GM18951 (cell line): ENCODE results near the gene STX1A.
"Not testable (repeated sequence)": the region's sequence is repeated elsewhere in the genome, so short reads cannot be mapped to it uniquely, and the experiment has no call there.

Experiments
- POLR2A ChIP-seq: IDR thresholded peaks from 4 replicates; pipeline ENCODE4 v1.6.1; 2011; ENCODE audit warnings: mild to moderate bottlenecking; ENCODE audit not compliant: insufficient read length, insufficient read depth; ENCODE audit errors: extremely low read depth
- in situ Hi-C: fragments of 300-500 bp; cut with MboI; formaldehyde crosslinking; loops from one replicate; pipeline ENCODE4 v1.12.0; 2022; ENCODE audit warnings: low sequenced_read_pairs, mixed read lengths, inconsistent platforms; ENCODE audit not compliant: unreplicated experiment

STX1A gene

GRCh38 chr7:73699370-73700068, 19.9 kb downstream of the STX1A start:
- TF ChIP-seq POLR2A = no peak
- in situ Hi-C loops = no loop called here

DNA sequence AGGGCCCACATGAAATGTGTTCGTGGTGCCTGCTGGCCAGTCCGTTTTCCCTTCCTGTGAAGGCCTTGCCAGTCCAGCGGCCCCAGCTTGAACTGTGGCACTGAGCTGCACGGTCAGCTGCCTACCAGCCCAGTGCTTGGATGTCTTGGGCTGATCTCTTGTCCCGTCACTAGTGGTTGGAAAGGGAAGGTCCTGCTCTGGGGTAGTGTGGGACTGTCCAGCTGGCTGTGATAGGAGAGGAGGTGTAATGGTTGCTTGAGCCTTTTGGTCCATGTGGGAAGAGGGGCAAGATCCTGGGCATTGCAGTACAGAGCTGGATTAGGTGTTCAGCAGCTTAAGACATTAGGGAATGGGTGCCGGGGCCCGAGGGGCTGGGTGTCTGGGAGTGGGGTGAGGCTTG, 21.1 kb downstream of the STX1A start:
- no peak for TF ChIP-seq POLR2A
- in situ Hi-C loops = no loop called here

DNA sequence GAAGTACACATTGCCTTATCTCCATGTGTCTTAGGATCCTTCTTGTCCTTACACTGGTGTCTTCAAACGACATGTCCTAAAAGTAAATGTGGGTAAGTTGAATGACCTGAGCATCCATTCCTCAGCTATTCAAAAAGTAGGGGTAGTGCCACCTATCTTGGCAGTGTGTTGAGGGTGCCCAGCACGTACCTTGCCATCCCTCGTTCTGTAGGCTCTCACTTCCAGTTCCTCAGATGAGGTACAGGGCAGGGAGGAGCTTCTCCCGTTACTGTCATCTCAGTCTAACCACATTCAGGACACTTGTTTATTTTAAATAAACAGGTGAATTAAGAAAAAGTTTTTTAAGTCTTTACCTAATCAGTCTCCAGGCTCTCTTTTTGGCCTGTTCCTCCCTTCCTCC, 23.1 kb downstream of the STX1A start:
- TF ChIP-seq POLR2A = no peak
- in situ Hi-C loops = no loop called here

GRCh38 chr7:73690646-73691045, 28.8 kb downstream of the STX1A start:
- TF ChIP-seq POLR2A = no peak
- in situ Hi-C loops = no loop called here

DNA sequence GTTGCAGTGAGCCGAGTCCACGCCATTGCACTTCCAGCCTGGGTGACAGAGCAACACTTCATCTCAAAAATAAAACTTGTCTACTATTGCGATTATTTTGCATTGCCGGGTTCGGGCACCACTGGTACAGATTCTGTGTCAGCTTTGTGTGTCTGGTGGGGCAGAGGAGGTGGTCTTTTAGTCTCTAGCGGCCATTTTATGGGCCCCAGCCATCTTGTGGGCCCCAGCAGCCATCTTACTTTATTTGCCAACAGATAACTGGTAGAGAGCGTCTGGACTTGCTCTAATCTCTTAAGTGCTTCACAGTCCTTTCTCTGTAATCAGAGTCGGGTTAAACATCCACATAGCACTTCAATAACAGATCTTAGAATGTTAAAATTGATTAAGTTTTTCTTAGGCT, 31.2 kb downstream of the STX1A start:
- no peak for TF ChIP-seq POLR2A
- in situ Hi-C loops = no loop called here

DNA sequence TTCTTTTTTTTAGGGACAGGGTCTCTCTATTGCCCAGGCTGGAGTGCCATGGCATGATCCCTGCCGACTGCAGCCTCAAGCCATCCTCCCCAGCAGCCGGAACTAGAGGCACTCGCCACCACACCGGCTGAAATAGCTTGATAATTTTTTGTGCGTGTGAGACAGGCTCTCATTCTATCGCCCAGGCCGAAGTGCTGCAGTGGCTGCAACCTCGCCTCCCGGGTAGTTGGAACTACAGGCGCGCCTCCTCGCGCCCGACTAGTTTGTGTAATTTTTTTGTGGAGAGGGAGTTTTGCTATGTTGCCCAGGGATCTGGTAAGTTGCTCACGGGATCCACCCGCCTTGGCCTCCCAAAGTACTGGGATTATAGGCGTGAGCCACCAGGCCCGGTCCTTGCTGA, 34.2 kb downstream of the STX1A start:
- no peak for TF ChIP-seq POLR2A
- in situ Hi-C loops = no loop called here

DNA sequence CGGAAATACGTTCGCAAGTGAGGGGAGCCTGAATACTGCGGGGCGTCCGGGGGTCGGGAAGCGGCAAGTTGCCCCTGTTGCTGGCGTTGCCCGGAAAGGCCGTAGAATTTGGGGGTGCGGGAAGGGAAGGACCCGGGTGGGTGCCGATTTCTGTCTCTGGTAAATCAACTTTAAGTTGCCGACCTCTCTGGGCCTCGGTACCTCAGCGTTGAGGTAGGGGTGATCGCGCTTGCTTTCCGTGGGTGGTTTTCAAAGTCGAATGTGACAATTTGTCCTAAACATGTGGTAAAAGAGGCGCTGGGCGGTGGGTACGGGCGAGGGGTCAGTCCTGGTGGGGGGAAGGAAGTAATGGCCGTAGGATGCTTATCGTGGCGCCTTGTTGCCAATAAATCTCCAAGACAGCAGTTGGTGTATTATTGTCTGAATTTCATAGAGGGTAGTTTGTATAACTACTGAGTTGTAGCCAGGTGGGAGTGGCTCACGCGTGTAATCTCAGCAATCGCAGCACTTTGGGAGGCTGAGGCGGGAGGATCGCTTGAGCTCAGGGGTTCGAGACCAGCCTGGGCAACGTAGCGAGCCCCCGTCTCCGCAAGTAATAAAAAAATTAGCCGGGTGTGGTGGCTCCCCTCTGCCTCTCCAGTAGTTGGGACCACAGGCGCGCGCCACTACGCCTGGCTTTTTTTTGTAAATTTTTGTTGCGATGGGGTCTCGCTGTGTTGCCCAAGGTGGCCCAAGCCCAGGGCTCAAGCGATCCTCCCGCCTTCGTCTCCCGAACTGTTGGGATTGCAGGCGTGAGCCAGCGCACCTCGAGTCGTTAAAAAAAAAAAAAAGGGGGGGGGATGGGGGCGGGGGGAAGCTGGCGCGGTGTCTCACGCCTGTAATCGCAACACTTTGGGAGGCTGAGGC, 35.4 kb downstream of the STX1A start:
- no peak for TF ChIP-seq POLR2A
- in situ Hi-C loops = no loop called here

- in situ Hi-C loops = no loop called here
- peak; percentile 92 for TF ChIP-seq POLR2A
Measured at GRCh38 chr7:73683056-73683787, 36.2 kb downstream of the STX1A start, which contains the start of the genes BUD23 and DNAJC30. Gene BUD23 (plus strand): TSS chr7:73683597. CDS start chr7:73683626, 29 bp downstream. Gene DNAJC30 (minus strand): TSS chr7:73683453. CDS start chr7:73683423, 30 bp downstream.

GRCh38 chr7:73682745-73683055, 36.8 kb downstream of the STX1A start:
- no peak for TF ChIP-seq POLR2A
- in situ Hi-C loops = no loop called here

GRCh38 chr7:73681031-73681430, 38.4 kb downstream of the STX1A start:
- in situ Hi-C loops = no loop called here
- no peak for TF ChIP-seq POLR2A

- in situ Hi-C loops = no loop called here
- no peak for TF ChIP-seq POLR2A
Measured at GRCh38 chr7:73680501-73680900, 39.0 kb downstream of the STX1A start.

- TF ChIP-seq POLR2A = no peak
- in situ Hi-C loops = no loop called here
Measured at GRCh38 chr7:73679709-73680108, 39.8 kb downstream of the STX1A start.

DNA sequence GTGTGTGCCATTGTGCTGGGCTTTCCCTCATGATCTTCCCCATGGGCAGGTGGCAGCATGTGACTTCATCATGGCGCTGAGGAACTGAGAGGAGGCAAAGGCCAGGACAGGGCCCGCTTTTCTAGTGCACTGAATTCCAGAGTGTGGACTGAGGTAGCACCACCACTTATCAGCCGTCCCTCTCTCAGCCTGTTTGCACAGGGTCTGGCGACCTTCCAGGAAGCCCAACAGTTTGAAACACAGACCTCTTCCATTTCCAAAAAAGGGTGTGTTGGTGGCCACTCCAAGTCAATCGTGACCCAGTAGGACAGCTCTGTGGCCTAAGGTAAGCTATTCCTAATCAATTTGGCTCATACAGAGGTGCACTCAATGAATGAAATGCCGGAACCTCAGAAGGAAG, 40.6 kb downstream of the STX1A start:
- in situ Hi-C loops = no loop called here
- TF ChIP-seq POLR2A = no peak

DNA sequence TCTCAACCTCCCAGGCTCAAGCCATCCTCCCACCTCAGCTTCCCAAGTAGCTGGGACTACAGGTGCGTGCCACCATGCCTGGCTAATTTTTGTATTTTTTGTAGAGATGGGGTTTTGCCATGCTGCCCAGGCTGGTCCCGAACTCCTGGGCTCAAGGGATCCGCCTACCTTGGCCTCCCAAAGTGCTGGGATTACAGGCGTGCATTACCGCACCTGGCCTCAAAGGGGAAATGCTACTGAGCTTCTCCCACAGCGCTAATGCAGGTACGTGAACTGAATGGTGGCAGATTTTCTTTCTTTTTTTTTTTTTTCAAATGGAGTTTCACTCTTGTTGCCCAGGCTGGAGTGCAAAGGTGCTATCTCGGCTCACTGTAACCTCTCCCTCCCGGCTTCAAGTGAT, 43.4 kb downstream of the STX1A start:
- in situ Hi-C loops = not testable (repeated sequence)
